Muscle layer of duodenum (tissue), 2 donors: ENCODE data around the gene FOXK1.

Experiments
- H3K27ac ChIP-seq: one replicate; pipeline ENCODE4 v1.7.0; 2013; ENCODE audit warnings: mild to moderate bottlenecking, low read length
- H3K27me3 ChIP-seq: one replicate; pipeline ENCODE4 v1.7.0; 2013; ENCODE audit warnings: low read depth, mild to moderate bottlenecking, control low read depth, low read length
- H3K36me3 ChIP-seq, 2 donors: one replicate each; pipeline ENCODE4 v1.7.0; 2013; ENCODE audit warnings: low read length in 2 of 2, control low read depth in 1 of 2, mild to moderate bottlenecking in 1 of 2; ENCODE audit not compliant: insufficient read depth in 2 of 2, control insufficient read depth in 1 of 2
- H3K4me1 ChIP-seq, 2 donors: one replicate each; pipeline ENCODE4 v1.7.0; 2013; ENCODE audit warnings: low read length in 2 of 2, mild to moderate bottlenecking in 2 of 2, control low read depth in 1 of 2, moderate library complexity in 1 of 2; ENCODE audit not compliant: insufficient read depth in 2 of 2, control insufficient read depth in 1 of 2
- H3K4me3 ChIP-seq, 2 donors: one replicate each; pipeline ENCODE4 v1.7.0; 2013; ENCODE audit warnings: low read length in 2 of 2, low read depth in 1 of 2, mild to moderate bottlenecking in 1 of 2
- H3K9me3 ChIP-seq, 2 donors: one replicate each; pipeline ENCODE4 v1.7.0; 2013; ENCODE audit warnings: low read length in 2 of 2, control low read depth in 1 of 2, mild to moderate bottlenecking in 1 of 2; ENCODE audit not compliant: control insufficient read depth in 1 of 2
- donor health status: healthy.

The FOXK1 gene

DNA sequence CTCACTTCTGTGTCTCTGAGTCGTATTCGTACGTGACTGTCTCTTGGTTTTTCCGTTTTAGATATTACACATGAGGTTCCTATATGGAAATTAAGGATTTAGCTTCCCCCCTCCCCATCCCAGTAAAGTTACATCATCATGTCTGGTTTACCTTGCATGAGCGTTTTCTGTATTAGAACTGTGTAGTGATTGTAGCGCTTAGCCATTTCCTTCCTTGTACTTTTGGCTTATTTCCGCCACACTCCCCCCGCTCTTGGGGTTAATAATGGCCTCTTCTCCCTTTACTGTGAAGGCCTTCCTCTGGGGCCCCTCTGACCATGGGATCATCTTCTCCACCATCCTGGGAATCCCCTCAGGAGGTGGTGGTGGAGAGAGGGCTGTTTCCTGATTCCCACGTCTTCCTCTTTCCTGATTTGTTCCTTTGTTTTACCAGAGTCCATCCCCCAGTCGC lies 66.2 kb downstream of the FOXK1 start:
- no peak overlapping the region for H3K27ac ChIP-seq
- peaks cover 0 to 11% of the 10 kb centered on the region in 2 donors for H3K36me3 ChIP-seq
- no peaks in the 10 kb centered on the region for H3K27me3 ChIP-seq
- no peak overlapping the region for H3K4me3 ChIP-seq
- H3K9me3 ChIP-seq, result no peaks in the 10 kb centered on the region
- peaks cover 10 to 25% of the 10 kb centered on the region in 2 donors for H3K4me1 ChIP-seq

DNA sequence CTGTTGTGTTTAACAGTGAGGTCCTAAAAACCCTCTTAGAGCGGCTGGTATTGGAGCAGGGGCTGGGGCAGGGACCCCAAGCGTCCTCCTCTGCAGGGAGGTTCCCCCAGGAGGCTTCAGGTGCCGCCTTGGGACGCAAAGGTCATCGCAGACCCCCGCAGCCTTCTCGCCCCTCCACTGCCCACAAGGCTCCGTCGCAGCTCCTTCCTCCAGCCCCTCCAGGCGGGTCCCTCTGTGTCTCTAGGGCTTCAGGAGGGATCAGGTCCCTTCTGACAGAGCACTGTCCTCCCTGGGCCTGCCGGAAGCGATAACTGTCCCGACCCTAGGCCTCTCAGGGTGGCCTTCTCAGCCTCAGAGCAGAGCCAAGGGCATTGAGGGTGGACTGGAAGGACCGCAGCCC lies 67.3 kb downstream of the FOXK1 start:
- Histone ChIP-seq H3K9me3 (no peaks in the 10 kb centered on the region), H3K36me3 (peaks cover 0 to 14% of the 10 kb centered on the region in 2 donors), H3K27me3 (no peaks in the 10 kb centered on the region), H3K27ac (no peak overlapping the region), H3K4me1 (peaks cover 9 to 25% of the 10 kb centered on the region in 2 donors), H3K4me3 (no peak overlapping the region)

GRCh38 chr7:4749798-4750197 lies 67.7 kb downstream of the FOXK1 start:
- Histone ChIP-seq H3K4me1 (peaks cover 5 to 21% of the 10 kb centered on the region in 2 donors), H3K27me3 (no peaks in the 10 kb centered on the region), H3K4me3 (no peak overlapping the region), H3K9me3 (no peaks in the 10 kb centered on the region), H3K27ac (no peak overlapping the region), H3K36me3 (peaks cover 3 to 18% of the 10 kb centered on the region in 2 donors)

DNA sequence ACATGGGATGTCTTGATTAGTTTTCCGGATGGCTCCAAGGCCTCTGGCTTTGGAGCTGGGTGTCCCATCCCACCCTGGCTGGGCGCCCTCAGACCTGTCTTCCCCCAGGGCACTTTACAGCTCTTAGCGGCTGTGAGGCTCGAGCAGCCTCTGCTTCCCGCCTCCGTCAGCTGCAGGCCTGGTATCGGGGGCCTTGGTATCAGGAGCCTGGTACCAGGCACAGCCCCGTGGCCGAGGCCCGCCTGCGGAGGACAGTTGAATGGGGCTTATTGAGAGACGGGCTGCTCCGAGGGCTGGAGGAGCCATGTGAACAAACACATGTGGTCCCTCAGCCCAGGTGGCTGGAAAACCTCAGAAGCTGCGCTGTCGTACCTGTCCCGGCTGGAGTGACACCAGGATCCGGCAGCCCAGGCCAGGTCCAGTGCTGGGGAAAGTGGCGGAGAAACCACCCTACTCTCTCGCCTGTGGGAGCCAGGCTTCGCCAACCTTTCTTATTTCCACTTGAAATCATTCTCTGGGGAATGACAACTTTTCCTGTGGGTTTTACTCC lies 69.4 kb downstream of the FOXK1 start:
- peaks cover 5 to 20% of the 10 kb centered on the region in 2 donors for H3K4me1 ChIP-seq
- no peak overlapping the region for H3K27ac ChIP-seq
- H3K4me3 ChIP-seq, result no peak overlapping the region
- no peaks in the 10 kb centered on the region for H3K9me3 ChIP-seq
- peaks cover 9 to 34% of the 10 kb centered on the region in 2 donors for H3K36me3 ChIP-seq
- H3K27me3 ChIP-seq, result no peaks in the 10 kb centered on the region

DNA sequence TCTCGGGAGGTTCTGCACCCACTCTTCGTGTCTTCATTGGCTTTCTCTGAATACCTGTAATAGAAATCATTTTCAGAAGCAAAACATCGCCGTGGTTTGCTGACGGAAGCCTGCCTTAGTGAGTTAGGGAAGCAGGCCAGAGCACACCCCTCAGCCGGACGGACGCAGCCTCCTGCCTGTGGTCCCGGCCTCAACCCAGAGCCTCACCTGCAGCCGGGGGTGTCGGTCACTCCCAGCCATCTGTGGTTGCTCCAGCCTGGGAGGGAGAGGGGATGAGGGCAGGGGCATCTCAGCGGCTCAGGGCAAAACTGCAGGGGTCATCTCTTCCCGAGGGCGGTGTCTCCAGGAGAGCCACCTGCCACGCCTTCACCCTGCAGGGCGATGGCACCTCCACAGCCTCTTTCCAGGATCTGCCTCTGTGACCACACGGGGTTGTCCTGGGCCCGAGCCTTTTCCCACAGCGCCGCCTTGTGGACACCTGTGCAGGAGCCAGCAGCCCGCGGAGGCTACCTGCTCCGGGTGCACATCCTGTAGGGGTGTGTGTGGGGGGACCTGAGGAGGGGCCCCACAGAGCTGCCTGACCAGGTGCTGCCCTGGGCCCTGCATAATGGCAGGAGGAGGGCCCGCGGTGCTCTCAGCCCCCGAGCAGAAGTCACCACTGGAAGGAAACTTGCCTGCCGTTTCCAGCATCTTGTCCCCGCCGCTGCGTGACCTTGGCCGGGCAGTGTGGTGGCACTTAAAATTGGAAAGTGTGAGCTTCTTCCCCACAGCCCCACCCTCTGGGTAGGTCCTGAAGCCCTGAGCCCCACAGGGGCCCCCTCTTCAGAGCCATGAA lies 71.7 kb downstream of the FOXK1 start:
- Histone ChIP-seq H3K27me3 (no peaks in the 10 kb centered on the region), H3K27ac (no peak overlapping the region), H3K4me1 (peaks cover 0 to 12% of the 10 kb centered on the region in 2 donors), H3K9me3 (no peaks in the 10 kb centered on the region), H3K4me3 (no peak overlapping the region), H3K36me3 (peaks cover 20 to 55% of the 10 kb centered on the region in 2 donors)

- H3K4me1 ChIP-seq, result peaks cover 0 to 12% of the 10 kb centered on the region in 2 donors
- peaks cover 20 to 60% of the 10 kb centered on the region in 2 donors for H3K36me3 ChIP-seq
- no peak overlapping the region for H3K4me3 ChIP-seq
- H3K9me3 ChIP-seq, result no peaks in the 10 kb centered on the region
- H3K27ac ChIP-seq, result no peak overlapping the region
- H3K27me3 ChIP-seq, result no peaks in the 10 kb centered on the region
Measured at GRCh38 chr7:4754433-4755010, 72.4 kb downstream of the FOXK1 start.

- H3K27me3 ChIP-seq, result no peaks in the 10 kb centered on the region
- H3K27ac ChIP-seq, result no peak overlapping the region
- no peaks in the 10 kb centered on the region for H3K9me3 ChIP-seq
- peaks cover 0 to 12% of the 10 kb centered on the region in 2 donors for H3K4me1 ChIP-seq
- H3K4me3 ChIP-seq, result no peak overlapping the region
- H3K36me3 ChIP-seq, result peaks cover 22 to 62% of the 10 kb centered on the region in 2 donors
Measured at GRCh38 chr7:4755045-4755444, 73.0 kb downstream of the FOXK1 start.

DNA sequence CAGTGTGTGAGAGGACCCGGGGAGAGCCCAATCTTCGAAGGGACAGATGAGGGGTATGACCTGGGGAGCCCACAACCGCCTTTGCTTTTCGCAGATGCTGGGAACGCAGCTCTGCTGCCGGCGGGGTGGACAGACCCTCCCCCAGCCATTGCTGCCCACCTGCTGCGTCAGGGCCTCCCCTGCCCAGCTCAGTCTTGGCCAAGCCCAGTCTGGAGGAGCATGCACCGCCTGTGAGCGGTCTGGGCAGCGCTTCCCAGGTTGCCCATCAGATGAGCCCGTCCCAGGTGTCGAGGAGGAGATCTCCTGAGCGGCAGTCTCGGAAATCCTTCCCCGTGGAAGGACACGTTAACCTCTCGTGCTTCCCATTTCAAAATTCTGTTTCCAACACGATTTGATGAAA lies 76.0 kb downstream of the FOXK1 start:
- no peaks in the 10 kb centered on the region for H3K9me3 ChIP-seq
- H3K4me1 ChIP-seq, result peaks cover 0 to 12% of the 10 kb centered on the region in 2 donors
- no peak overlapping the region for H3K4me3 ChIP-seq
- H3K27ac ChIP-seq, result no peak overlapping the region
- no peaks in the 10 kb centered on the region for H3K27me3 ChIP-seq
- H3K36me3 ChIP-seq, result peaks cover 42 to 86% of the 10 kb centered on the region in 2 donors

- Histone ChIP-seq H3K27me3 (no peaks in the 10 kb centered on the region), H3K9me3 (no peaks in the 10 kb centered on the region), H3K4me1 (peaks cover 0 to 6% of the 10 kb centered on the region in 2 donors), H3K4me3 (no peak overlapping the region), H3K36me3 (peaks cover 49 to 93% of the 10 kb centered on the region in 2 donors), H3K27ac (no peak overlapping the region)
Measured at GRCh38 chr7:4758791-4759190, 76.7 kb downstream of the FOXK1 start.

DNA sequence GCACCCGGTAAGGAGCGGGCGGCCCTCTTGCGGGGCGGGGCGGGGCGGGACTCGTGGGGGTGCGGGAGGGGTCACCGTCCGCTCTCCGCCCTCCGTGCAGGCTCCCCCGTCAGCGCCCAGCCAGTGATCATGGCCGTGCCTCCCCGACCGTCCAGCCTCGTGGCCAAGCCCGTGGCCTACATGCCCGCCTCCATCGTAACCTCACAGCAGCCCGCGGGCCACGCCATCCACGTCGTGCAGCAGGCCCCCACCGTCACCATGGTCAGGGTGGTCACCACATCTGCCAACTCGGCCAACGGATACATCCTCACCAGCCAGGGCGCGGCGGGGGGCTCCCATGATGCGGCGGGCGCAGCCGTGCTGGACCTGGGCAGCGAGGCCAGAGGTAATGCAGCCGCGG lies 77.1 kb downstream of the FOXK1 start:
- Histone ChIP-seq H3K9me3 (no peaks in the 10 kb centered on the region), H3K27me3 (no peaks in the 10 kb centered on the region), H3K4me1 (peaks cover 0 to 1% of the 10 kb centered on the region in 2 donors), H3K27ac (no peak overlapping the region), H3K4me3 (no peak overlapping the region), H3K36me3 (peaks cover 51 to 96% of the 10 kb centered on the region in 2 donors)

- H3K9me3 ChIP-seq, result no peaks in the 10 kb centered on the region
- peaks cover 46 to 85% of the 10 kb centered on the region in 2 donors for H3K36me3 ChIP-seq
- no peaks in the 10 kb centered on the region for H3K27me3 ChIP-seq
Measured at GRCh38 chr7:4760952-4761351, 78.9 kb downstream of the FOXK1 start.

More at GRCh38 chr7:4760952-4761351, 78.9 kb downstream of the FOXK1 start:
- Histone ChIP-seq H3K27ac (no peak overlapping the region), H3K4me3 (no peak overlapping the region), H3K4me1 (no peaks in the 10 kb centered on the region)
